ENCODE results near the gene SLC22A23. TPM values are rescaled to one million over a fixed set of nuclear protein-coding genes. Genes with fewer than 3 reads are reported as not detected.

Gene SLC22A23
- total RNA-seq, 1 donor: 18.1 TPM

GRCh38 chr6:3403238-3404173 lies 53.3 kb downstream of the SLC22A23 start:
- Histone ChIP-seq H3K79me2 (ENCODE audit: insufficient read depth, low read length) (no peaks in the 10 kb centered on the region), H4K20me1 (ENCODE audit: insufficient read depth, low read length) (no peaks in the 10 kb centered on the region), H3K27me3 (ENCODE audit: insufficient read depth, low read length) (no peaks in the 10 kb centered on the region), H3K4me2 (ENCODE audit: insufficient read depth, low read length) (no peak overlapping the region), H2AFZ (ENCODE audit: low read length) (no peak overlapping the region), H3K36me3 (ENCODE audit: insufficient read depth, low read length) (no peaks in the 10 kb centered on the region), H3K4me3 (ENCODE audit: insufficient read depth, low read length) (no peak overlapping the region), H3K4me1 (ENCODE audit: insufficient read depth, low read length) (peaks cover 15% of the 10 kb centered on the region), H3K9me3 (ENCODE audit: low read depth, low read length) (no peaks in the 10 kb centered on the region), H3K27ac (ENCODE audit: low read depth, low read length) (no peak overlapping the region)
- DNase-seq (ENCODE audit: insufficient read length, low spot score, missing footprints): no peak
- TF ChIP-seq CTCF (IDR thresholded peaks at IDR 0.05; ENCODE audit: extremely low read depth, low read depth, low read length): no peak

- Histone ChIP-seq H3K27ac (ENCODE audit: low read depth, low read length) (no peak overlapping the region), H2AFZ (ENCODE audit: low read length) (no peak overlapping the region), H3K79me2 (ENCODE audit: insufficient read depth, low read length) (no peaks in the 10 kb centered on the region), H3K36me3 (ENCODE audit: insufficient read depth, low read length) (no peaks in the 10 kb centered on the region), H4K20me1 (ENCODE audit: insufficient read depth, low read length) (no peaks in the 10 kb centered on the region), H3K4me2 (ENCODE audit: insufficient read depth, low read length) (no peak overlapping the region), H3K4me3 (ENCODE audit: insufficient read depth, low read length) (no peak overlapping the region), H3K4me1 (ENCODE audit: insufficient read depth, low read length) (peaks cover 15% of the 10 kb centered on the region), H3K27me3 (ENCODE audit: insufficient read depth, low read length) (no peaks in the 10 kb centered on the region), H3K9me3 (ENCODE audit: low read depth, low read length) (no peaks in the 10 kb centered on the region)
- no peak for DNase-seq (ENCODE audit: insufficient read length, low spot score, missing footprints)
- no peak for TF ChIP-seq CTCF (IDR thresholded peaks at IDR 0.05; ENCODE audit: extremely low read depth, low read depth, low read length)
These were observed 54.3 kb downstream of the SLC22A23 start for GRCh38 chr6:3402310-3403237.

GRCh38 chr6:3400162-3400561 lies 56.7 kb downstream of the SLC22A23 start:
- H3K4me3 ChIP-seq (ENCODE audit: insufficient read depth, low read length): no peak overlapping the region
- no peaks in the 10 kb centered on the region for H3K9me3 ChIP-seq (ENCODE audit: low read depth, low read length)
- no peaks in the 10 kb centered on the region for H3K27me3 ChIP-seq (ENCODE audit: insufficient read depth, low read length)
- no peaks in the 10 kb centered on the region for H3K36me3 ChIP-seq (ENCODE audit: insufficient read depth, low read length)
- no peak overlapping the region for H3K27ac ChIP-seq (ENCODE audit: low read depth, low read length)
- no peaks in the 10 kb centered on the region for H3K79me2 ChIP-seq (ENCODE audit: insufficient read depth, low read length)
- TF ChIP-seq CTCF (IDR thresholded peaks at IDR 0.05; ENCODE audit: extremely low read depth, low read depth, low read length): no peak
- H4K20me1 ChIP-seq (ENCODE audit: insufficient read depth, low read length): no peaks in the 10 kb centered on the region
- H2AFZ ChIP-seq (ENCODE audit: low read length): no peak overlapping the region
- no peak for DNase-seq (ENCODE audit: insufficient read length, low spot score, missing footprints)
- peaks cover 2% of the 10 kb centered on the region for H3K4me1 ChIP-seq (ENCODE audit: insufficient read depth, low read length)
- H3K4me2 ChIP-seq (ENCODE audit: insufficient read depth, low read length): no peak overlapping the region

All from osteoblast (primary cell).